IPS-NIHi11 (cell line): ENCODE data around the gene FARS2.

ENCODE experiments used
- DNase-seq: peaks from one replicate; pipeline ENCODE4 v3.0.0; 2012; ENCODE audit warnings: mixed read lengths, low spot score

The FARS2 gene

DNA sequence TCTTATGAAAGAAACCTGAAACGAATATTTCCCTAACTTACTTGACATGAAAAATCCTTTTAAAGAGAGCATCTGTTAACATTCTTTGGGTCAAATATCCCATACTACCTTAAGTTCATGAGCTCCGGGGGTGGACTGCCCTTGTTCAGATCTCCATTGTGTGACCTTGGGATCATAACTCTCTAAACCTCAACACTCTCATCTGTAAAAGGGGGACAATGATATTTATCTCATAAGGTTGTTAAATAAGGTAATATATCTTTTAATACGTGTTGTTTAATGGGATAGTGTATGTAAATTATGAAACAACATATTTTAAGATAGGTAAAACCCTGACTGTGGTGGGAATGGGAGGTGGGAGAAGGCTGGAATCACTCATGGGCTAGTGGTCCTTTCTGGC, 326.3 kb downstream of the FARS2 start:
- DNase-seq = no peak

DNA sequence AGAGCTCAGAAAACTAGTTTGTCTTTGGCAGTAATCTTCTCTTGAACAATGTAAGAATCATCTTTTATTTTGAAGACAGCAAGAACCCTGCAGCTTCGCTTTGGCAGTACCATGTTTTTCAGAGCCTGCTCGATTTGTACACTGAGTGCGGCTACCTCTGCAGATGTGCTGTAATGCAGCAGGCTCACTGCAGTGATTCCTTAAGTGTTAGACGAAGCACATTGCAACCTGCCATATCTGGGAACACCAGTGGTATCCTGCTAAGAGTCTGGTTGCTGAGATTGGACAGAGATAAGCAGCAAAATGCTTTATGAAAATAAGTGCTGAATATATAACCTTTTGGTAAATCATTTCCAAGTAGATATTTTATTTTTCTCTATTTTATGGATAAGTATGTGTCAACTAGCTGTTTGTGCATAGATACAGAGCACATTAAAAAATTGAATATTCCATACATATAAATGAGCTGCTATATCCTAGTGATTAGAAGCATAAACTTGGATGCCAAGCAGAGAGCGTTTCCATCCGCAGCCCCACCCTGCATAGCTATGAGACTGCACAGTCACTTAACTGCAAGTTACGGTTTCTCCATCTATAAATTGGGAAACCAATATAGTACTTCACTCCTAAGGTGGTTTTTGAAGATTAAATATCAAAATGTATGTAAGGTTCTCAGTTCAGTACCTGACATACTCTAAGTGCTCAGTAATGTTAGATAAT, 328.3 kb downstream of the FARS2 start:
- no peak for DNase-seq

DNA sequence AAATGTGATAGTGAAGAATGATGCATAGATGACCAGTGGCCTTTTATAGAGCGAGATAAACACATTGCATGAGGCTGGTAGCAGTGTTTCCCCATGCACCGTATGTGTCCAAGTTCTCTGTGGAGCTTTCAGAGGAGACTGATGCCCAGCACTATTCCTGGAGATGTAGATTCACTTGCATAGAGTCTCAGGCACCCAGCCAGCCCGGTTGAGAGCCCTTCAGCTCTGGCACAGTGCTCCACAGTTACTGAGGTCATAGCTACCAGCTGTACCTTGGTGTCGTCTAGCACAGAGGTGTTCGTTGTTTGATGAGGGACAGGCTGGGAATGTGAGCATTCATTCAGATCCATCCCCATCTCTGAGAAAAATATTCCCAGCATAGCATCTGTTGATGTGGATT, 328.9 kb downstream of the FARS2 start:
- no peak for DNase-seq

DNA sequence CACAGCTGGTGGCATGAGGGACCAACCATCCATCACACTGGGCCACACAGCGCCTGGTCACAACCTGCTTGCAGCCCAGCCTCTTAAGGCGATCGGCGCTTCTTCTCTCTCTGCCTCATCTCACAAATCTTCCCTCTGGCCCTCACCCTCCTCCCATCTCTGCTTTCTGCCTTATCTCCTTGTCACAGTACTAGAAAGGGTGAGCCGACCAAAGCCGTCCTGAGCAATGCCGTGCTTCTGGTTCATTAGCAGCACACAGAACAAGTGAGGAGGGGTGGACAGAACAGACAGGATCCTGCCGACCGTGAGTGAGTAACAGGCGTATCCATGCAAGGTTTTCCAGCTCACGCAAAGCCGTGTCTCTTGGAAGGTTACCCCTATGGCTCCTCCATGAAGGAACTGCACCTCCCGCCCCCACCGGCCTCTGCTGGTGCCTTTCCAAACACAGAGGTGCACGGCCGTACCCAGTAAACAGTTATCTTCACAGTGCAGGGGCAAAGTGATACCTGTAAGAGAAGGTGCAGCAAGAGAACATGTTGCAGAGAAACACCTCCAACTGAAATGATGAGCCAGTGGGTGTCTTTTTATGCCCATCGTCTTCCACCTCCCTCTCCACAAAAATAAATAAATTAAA, 331.7 kb downstream of the FARS2 start:
- no peak for DNase-seq

DNA sequence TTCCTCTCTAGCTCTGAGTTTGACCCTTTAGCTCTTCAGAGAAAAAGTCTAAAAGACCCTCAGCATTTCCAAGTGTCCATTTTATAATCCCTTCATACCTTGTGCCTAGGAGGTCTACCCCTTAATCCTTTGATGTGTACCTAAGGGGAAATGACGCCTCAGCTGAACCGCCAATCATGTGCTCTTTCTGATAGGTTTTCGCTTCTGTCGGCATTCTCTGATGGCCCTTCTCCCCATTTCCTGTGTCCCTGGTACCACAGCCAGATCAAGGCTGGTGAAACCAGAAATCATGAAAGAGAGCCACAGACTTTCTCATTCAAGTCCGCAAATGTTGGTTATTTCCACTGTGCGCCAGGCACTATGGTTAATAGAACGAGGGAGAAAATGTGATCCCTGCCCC, 333.9 kb downstream of the FARS2 start:
- no peak for DNase-seq

DNA sequence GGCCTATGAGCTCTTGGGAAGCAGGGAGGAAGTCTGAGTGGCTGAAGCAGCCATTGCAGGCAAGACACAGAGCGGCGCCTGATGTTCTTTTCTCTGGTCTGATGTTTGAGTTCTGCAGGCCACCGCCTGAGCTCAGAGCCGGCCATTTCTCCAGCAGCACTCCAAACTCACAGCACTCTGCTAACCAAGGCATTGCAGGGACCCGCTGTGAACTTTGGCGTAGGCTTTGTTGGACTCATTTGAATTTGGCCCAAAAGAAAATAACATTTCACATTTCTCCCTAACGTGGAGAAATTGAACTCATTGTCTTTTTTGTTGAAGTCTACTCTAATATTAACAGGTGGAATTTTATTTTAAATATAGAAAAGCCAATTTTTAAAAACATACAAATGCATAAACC, 336.1 kb downstream of the FARS2 start:
- DNase-seq = no peak

DNA sequence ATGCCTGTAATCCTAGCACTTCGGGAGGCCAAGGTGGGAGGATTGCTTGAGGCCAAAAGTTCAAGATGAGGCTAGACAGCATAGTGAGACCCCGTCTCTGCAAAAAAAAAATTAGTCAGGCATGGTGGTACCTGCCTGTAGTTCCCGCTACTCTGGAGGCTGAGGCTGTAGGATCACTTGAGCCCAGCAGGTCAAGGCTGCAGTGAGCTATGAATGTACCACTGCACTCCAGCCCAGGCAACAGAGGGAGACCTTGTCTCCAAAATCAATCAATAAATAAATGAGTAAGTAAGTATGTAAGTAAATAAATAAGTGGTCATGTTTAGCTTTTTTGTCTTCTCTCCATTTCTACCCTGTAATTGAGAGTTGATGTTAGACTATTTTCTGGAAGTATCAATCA, 336.8 kb downstream of the FARS2 start:
- no peak for DNase-seq

DNA sequence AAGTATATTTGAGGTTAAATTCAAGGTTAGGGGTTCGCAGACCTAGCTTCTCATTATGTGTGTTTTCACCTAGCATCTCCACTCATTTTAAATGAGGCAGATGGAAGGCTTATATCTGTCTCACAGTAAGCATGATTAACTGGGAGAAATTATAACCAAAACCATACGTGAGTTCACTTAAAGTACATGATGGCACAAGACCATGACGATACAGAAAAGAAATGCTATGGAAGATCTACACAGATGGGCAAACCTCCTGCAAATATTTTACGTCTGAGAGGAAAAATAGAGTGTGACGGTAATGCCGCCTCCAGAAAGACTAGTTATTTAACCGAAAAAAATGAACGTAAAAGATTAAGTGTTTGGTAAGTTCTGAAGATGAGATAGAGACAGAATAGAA, 337.8 kb downstream of the FARS2 start:
- no peak for DNase-seq

DNA sequence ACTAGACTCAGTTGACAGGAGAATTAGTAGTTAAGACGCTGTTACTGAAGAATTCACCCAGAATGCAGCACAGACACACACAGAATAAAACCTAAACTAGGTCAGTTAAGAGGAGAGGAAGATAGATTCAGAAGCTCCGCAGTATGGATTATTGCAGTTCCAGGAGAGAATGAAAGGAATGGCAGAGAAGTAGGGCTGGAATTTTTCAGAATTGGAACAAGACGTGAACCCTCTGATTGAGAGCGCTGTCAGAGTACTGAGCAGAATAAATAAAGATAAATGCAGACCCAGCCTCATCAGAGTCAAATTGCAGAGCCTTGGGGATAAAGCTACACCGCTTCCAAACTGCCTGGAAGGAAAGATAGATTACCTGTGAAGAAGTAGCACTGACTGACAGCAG, 344.6 kb downstream of the FARS2 start:
- DNase-seq = no peak

DNA sequence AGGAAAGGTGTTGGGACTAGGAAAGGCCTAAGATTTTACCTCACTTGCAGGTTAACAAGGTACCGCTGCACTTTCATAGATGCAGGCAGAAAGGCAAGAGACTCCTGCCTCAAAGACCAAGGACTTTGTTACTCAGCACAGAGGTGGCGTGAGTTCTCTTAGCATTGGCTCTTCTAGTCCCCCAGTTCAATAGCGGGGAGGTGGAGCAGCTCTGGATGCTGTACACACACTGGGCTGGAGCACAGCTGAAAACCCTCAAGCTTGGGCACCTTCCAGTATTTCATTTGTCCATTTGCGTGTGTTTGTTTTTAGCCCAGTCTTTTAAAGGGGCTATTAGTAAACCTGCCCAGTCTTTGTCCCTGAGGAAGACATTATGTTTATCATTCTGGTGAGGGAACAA, 345.2 kb downstream of the FARS2 start:
- DNase-seq = no peak

DNA sequence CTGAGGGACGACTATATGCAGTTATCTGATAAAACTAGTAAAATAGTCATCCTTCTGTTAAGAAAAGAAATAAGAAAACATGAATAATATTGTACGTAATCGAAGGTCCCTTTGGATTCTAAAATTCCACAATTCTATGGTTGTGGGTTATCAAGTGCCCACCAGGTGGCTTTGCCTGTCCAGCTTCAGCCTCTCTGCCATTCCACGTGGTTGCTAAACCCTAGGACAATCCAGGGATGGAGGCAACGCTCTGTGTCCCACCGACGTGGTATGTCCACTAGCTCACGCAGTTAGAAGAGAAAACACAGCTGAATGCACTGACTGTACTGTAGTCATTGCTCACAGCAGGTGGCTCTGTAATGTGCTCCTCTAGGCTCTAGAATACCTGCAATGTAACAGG, 349.3 kb downstream of the FARS2 start:
- no peak for DNase-seq

DNA sequence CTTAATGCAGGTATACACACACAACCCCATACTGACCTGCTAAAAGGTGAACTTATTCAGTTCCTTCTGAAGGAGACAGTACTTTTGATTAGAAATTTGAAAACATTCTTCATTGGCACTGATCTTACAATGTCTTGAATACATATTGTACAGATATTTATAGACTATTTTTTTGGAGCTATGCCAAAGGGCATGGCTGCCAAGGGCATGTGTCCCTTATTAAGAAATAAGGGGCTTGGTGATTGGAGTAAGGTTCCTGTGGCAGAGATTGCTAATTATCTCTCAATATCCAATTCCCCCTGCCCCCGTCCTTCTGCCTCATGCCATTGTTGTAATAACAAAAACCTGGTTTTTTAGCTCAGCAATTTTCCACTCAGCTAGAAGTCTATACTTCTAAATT, 355.9 kb downstream of the FARS2 start:
- no peak for DNase-seq

DNA sequence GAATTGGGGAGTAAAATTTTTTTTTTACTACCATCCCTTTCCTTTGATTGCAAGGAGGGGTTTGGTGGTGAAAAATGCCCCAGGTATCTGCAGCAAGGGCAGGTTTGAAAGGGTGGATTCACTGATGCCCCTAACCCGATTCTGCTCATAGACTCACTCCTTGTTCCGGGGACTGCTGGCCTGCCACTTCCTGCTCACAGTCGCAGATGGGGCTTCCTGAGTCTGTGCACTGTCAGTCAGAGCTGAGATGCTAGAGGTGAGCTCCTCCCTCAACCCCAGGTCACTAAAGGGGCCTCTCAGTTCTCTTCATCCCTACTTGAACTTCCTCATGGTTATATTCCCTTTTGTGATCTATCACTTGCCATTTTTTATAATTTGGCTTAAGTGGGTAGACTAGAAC, 357.9 kb downstream of the FARS2 start:
- no peak for DNase-seq

DNA sequence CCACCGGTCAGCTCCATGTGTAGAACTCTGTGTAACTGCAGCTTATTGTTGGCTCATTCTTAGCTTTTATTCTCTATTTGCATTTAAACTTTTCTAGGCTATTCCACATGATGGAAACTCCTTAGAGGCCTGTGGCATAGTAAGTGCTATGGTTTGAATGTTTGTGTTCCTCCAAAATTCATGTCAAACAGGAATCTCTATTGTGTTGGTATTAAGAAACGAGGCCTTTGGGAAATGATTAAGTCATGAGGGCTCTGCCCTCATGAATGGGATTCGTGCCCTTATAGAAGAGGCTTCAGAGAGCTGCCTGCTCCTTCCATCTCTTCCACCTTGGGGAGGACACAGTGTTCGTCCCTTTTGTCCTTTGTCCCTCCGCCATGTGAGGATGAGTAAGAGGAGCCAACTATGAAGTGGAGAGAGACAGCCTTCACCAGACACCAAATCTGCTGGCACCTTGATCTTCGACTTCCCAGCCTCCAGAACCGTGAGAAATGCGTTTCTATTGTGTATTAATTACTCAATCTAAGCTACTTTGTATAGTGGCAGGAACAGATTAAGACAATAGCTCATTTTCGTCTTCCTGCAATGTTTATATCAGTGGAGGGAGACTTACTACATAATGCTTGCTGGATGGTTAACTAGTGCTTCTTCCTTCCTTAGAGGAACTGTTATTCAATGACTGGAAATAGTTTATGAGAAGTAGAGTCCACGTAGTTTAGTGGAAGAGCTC, 361.1 kb downstream of the FARS2 start:
- DNase-seq = no peak

DNA sequence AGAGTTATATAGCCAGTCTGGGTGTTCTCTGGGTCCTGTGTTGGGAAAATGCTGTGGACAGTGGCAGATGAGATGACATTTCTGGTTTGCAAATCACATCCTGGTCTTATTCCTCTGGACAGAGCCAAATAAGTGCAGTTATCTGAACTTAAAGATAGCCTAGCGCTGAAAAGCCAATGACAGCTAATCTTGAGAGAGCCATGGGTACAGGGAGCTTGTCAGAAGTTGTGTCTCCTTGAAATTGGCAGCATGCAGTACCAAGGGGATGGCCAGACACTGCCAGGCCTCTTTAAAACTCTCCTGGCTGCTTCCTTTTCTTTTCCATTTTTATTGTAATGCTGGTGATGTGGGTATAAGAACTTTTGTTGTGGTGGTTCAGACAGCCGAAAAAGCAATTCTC, 362.5 kb downstream of the FARS2 start:
- no peak for DNase-seq

DNA sequence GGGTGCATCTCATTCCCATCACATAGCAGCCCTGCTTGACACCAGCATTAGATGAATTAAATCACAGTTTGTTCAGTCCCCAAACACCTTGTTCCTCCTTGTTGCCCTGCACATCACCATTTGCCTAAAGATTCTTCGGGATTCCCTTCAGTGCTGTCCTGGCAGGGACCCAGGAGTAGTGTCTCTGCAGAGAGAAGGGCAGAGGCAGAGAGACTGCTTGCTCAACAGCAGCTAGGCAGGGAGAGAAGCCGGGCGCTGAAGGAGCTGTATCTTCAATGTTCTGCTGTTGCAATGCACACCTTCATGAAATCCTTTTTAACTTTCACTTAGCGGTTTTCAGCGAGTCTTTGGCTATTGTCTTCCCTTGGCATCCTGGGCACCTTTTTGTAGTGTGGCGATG, 362.9 kb downstream of the FARS2 start:
- no peak for DNase-seq

DNA sequence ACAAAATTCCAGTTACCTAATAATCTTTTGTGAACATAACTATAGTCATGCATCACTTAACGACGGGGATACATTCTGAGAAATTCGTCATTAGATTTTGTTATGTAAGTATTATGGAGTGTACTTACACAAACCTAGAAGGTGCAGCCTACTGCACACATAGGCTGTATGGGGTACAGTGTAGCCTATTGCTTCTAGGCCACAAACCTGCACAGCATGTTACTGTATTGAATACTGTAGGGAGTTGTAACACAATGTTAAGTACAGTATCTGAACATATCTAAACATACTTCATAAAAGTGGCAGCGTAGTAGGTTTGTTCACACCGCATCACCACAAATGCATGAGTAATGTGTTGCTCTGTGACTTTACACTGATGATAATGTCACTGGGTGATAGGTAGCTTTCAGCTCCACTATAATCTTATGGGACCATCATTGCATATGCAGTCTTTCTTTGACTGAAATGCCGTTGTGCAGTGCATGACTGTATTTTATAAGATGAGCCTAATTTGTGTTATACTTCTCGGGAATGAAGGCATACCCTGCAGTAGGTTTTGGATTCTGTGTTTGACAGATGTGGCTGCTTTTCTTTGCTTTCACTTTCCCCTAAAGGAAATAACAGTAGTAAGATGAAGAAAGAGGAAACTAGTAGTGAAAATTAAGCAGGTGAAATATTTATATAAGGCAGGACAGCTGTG, 365.6 kb downstream of the FARS2 start:
- DNase-seq = no peak

DNA sequence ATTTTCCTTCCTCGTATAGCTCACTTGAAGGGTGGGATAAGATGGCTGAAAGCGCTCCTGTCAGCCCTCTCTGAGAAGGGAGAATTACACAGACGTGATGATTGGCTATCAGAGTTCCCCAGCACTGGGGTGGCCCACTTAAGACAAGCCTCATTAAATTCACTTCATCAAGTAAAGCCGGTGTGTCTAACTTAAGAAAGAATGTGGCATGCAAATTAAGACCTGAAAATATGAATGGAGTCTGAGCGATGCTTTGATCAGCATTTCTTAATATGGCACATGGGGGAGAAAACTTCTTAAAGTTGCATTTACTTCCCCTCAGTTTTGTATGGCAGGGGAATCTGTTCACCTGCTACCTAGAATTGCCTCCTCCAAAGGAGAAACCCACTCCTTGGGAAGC, 369.3 kb downstream of the FARS2 start:
- no peak for DNase-seq

DNA sequence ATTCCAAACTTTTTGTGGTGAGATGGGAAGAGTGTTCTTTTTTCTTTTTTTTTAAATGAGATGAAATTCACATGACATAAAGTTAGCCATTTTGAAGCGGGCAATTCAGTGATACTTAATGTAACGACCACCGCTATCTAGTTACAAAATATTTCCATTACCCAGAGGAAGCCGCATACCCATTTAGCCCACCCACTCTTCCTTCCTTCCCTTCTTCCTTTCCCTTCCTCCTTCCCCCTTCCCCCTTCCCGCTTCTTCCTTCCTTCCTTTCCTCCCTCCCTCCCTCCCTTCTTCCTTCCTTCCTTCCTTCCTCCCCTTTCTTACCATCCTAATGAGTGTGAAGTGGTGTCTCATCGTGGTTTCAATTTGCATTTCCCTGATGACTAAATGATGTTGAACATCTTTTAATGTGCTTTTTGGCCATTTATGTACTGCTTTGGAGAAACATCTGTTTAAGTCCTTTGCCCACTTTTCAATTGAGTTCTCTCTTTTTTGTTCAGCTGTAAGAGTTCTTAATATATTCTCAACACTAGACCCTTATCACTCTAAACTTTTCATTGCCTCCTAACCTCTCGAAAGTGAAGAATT, 371.1 kb downstream of the FARS2 start:
- no peak for DNase-seq

DNA sequence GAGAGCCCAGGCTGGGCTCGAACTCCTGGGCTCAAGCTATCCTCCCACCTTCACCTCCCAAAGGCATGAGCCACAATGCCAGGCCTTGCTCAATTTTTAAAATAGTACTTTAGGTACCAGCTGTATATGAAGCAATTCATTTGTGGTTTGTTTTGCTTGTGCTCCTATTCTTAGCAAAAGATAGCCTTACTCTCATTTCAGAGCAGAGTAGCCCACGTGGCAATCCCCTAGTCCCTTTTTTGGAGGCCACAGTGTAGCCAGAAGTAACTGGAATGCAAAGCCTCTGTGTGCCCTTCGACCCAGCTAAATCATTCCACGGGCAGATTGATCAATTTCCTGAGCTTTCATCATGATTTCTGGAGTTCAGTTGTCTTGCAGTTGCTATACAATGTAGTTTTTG, 373.2 kb downstream of the FARS2 start:
- DNase-seq = no peak

DNA sequence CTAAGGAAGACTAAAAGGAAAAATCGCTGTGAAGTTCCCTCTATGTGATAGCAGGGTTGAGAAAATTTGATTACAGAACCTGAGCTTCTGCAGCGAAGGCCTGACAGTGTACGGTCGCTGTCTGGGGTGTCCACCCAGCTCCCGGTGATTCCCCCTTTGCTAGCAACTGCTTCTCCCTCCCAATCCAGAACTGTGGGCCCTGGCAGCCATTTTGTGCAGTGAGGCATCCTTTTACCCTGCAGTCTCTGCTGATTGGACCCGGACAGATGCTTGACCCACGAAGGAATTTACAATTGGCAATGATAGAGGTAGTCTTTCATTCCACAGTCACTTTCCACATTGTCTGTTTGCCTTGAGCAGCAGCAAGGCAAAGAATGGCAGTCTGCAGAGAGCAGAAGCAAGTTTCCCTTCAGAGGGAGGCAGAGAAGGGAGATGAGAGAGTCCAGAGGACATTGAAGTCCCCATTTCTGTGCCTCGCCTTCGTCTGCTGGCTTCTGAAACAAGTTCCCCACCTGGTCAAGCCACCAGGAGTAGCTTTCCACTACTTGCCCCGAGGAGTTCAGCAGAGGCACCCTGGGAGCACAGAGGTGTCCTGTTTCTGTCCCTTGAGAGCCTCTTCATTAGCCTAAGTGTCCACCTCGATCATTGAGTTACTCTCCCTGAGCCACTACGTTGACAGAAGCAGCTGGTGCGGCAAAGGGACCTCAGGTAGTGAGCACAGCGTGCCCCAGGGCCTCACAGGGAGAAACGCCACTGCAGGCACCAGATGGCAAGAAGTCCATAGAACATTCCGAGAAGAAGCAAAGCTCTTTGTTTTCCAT, 375.1 kb downstream of the FARS2 start:
- peak; percentile 20 for DNase-seq

DNA sequence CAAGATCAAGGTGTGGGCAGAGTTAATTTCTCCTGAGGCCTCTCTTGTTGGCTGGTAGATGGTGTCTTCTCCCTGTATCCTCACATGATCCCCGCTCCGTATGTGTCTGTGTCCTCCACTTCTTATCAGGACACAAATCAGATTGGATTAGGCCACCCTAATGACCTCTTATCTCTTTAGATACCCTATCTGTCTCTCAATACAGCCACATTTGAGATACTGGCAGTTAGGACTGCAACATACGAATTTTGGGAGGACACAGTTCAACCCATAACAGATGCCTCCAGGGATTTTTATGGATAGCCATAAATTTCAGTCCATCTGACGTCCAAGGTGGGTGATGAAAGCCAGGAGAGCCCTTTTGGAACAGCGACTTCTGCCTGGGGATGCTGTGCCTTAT, 376.4 kb downstream of the FARS2 start:
- DNase-seq = no peak
